IMR-90 (cell line): ENCODE results near the gene BBIP1. TPM values are rescaled to one million over a fixed set of nuclear protein-coding genes. Genes with fewer than 3 reads are reported as not detected.

Experiments
- ATAC-seq: fragments of 200-7000 bp; cut with Tn5 transposase; 2 replicates; pipeline ENCODE4 v1.9.1; 2020; ENCODE audit warnings: low read depth, mild to moderate bottlenecking, moderate library complexity
- BruUV-seq: library from RNA; stranded (reverse); fragments of 400-500 nt; replicated peaks from 2 replicates; lab custom pipeline; 2021; lab: Mats Ljungman, UMichigan
- CTCF ChIA-PET: fragments of 300-600 bp; formaldehyde crosslinking; extraction: SDS; loops from one replicate; lab custom pipeline; 2021; ENCODE audit warnings: antibody characterized with exemption; lab: Yijun Ruan, JAX
- POLR2A ChIA-PET: fragments of 300-600 bp; sonication (Branson Sonifier 250); formaldehyde crosslinking; loops from one replicate; lab custom pipeline; 2022; ENCODE audit warnings: antibody characterized with exemption; ENCODE audit not compliant: unreplicated experiment; lab: Charles Lee
- DNase-seq: peaks from one replicate; pipeline ENCODE4 v3.0.0; 2013
- H2AFZ ChIP-seq: replicated peaks from 2 replicates; pipeline ENCODE3; 2013; ENCODE audit warnings: low read length, mild to moderate bottlenecking; ENCODE audit not compliant: poor library complexity
- H2AK5ac ChIP-seq: 2 replicates; pipeline ENCODE4 v1.6.1; 2013; ENCODE audit warnings: low read depth, low read length, inconsistent platforms
- H2AK9ac ChIP-seq: replicated peaks from 2 replicates; pipeline ENCODE3; 2013; ENCODE audit warnings: mild to moderate bottlenecking, low read depth, low read length, moderate library complexity; ENCODE audit not compliant: poor library complexity
- H2BK120ac ChIP-seq: 2 replicates; pipeline ENCODE4 v1.6.1; 2013; ENCODE audit warnings: low read depth, low read length, inconsistent platforms
- H2BK15ac ChIP-seq: 3 replicates; pipeline ENCODE4 v1.6.1; 2013; ENCODE audit warnings: low read depth, low read length, inconsistent platforms
- H2BK20ac ChIP-seq: 2 replicates; pipeline ENCODE4 v1.6.1; 2013; ENCODE audit warnings: low read depth, mild to moderate bottlenecking, inconsistent platforms, low read length, moderate library complexity
- H2BK5ac ChIP-seq: 2 replicates; pipeline ENCODE4 v1.6.1; 2013; ENCODE audit warnings: mild to moderate bottlenecking, low read depth, low read length, inconsistent platforms; ENCODE audit not compliant: poor library complexity, severe bottlenecking
- H3K14ac ChIP-seq: replicated peaks from 2 replicates; pipeline ENCODE4 v1.6.1; 2013; ENCODE audit warnings: low read depth, low read length, inconsistent platforms
- H3K18ac ChIP-seq: 2 replicates; pipeline ENCODE4 v1.6.1; 2013; ENCODE audit warnings: low read depth, low read length, control low read depth
- H3K23ac ChIP-seq: 2 replicates; pipeline ENCODE4 v1.6.1; 2013; ENCODE audit warnings: low read depth, low read length, inconsistent platforms
- H3K27ac ChIP-seq: 2 replicates; pipeline ENCODE4 v1.5.1; 2013; ENCODE audit warnings: mild to moderate bottlenecking, control low read depth, low read length; ENCODE audit not compliant: insufficient read depth
- H3K27me3 ChIP-seq: 2 replicates; pipeline ENCODE4 v1.6.1; 2013; ENCODE audit warnings: low read length; ENCODE audit not compliant: control insufficient read depth, insufficient read depth
- H3K36me3 ChIP-seq: 2 replicates; pipeline ENCODE4 v1.6.1; 2013; ENCODE audit warnings: low read length, mixed read lengths; ENCODE audit not compliant: control insufficient read depth, insufficient read depth
- H3K4ac ChIP-seq: 2 replicates; pipeline ENCODE4 v1.6.1; 2013; ENCODE audit warnings: low read depth, low read length, inconsistent platforms
- H3K4me1 ChIP-seq: 2 replicates; pipeline ENCODE4 v1.6.1; 2013; ENCODE audit warnings: low read length, mixed read lengths; ENCODE audit not compliant: control insufficient read depth, insufficient read depth
- H3K4me2 ChIP-seq: 2 replicates; pipeline ENCODE4 v1.6.1; 2013; ENCODE audit warnings: low read depth, mild to moderate bottlenecking, control low read depth, low read length, moderate library complexity
- H3K4me3 ChIP-seq: 2 replicates; pipeline ENCODE4 v1.5.1; 2013; ENCODE audit warnings: low read depth, mild to moderate bottlenecking, control low read depth, low read length, moderate library complexity; ENCODE audit not compliant: insufficient read depth
- H3K56ac ChIP-seq: 2 replicates; pipeline ENCODE4 v1.6.1; 2013; ENCODE audit warnings: low read length, inconsistent platforms; ENCODE audit not compliant: insufficient read depth; ENCODE audit errors: extremely low read depth
- H3K79me1 ChIP-seq, 2 experiments: 2 replicates each; pipeline ENCODE4 v1.6.1; 2013; ENCODE audit warnings: low read length in 2 of 2, inconsistent platforms in 1 of 2, low read depth in 1 of 2
- H3K9ac ChIP-seq: 2 replicates; pipeline ENCODE4 v1.6.1; 2013; ENCODE audit warnings: low read depth, low read length, control low read depth
- H3K9me1 ChIP-seq: 2 replicates; pipeline ENCODE4 v1.6.1; 2013; ENCODE audit warnings: low read length, inconsistent platforms; ENCODE audit not compliant: insufficient read depth
- H3K9me3 ChIP-seq: 2 replicates; pipeline ENCODE4 v1.6.1; 2013; ENCODE audit warnings: low read length; ENCODE audit not compliant: control insufficient read depth, insufficient read depth
- H4K20me1 ChIP-seq: 2 replicates; pipeline ENCODE4 v1.6.1; 2013; ENCODE audit warnings: low read length, inconsistent platforms; ENCODE audit not compliant: insufficient read depth
- H4K5ac ChIP-seq: 2 replicates; pipeline ENCODE4 v1.6.1; 2013; ENCODE audit warnings: mild to moderate bottlenecking, low read depth, low read length, control low read depth
- H4K8ac ChIP-seq, 2 experiments: 2 replicates each; pipeline ENCODE4 v1.6.1; 2013; ENCODE audit warnings: low read depth in 2 of 2, low read length in 2 of 2, control low read depth in 1 of 2, inconsistent platforms in 1 of 2
- H4K91ac ChIP-seq: 2 replicates; pipeline ENCODE4 v1.6.1; 2013; ENCODE audit warnings: low read depth, low read length, inconsistent platforms; ENCODE audit not compliant: insufficient read depth
- MAFK ChIP-seq: IDR thresholded peaks from 2 replicates; pipeline ENCODE4 v1.6.1; 2012; ENCODE audit warnings: low read depth, low read length, improper control_type of control experiment
- MXI1 ChIP-seq: IDR thresholded peaks from 2 replicates; pipeline ENCODE4 v1.6.1; 2012; ENCODE audit warnings: low read depth, mild to moderate bottlenecking, low read length, moderate library complexity, borderline replicate concordance
- NFE2L2 ChIP-seq: fragments of 150-350 bp; IDR thresholded peaks from 2 replicates; pipeline ENCODE4 v1.6.1; 2016; ENCODE audit warnings: low read depth, mild to moderate bottlenecking, low read length
- USF2 ChIP-seq: fragments of 150-350 bp; IDR thresholded peaks from 2 replicates; pipeline ENCODE4 v1.6.1; 2017; ENCODE audit warnings: mild to moderate bottlenecking, antibody characterized with exemption, low read length, low read depth
- WGBS, 2 experiments: methylation state at CpG; one replicate each; pipeline versions ENCODE4 v1.1.5 to v1.1.7; 2013; ENCODE audit warnings: missing lambda C conversion rate in 2 of 2; ENCODE audit not compliant: insufficient read length in 1 of 2; ENCODE audit errors: extremely low coverage in 2 of 2; 5-methylcytosine and 5-hydroxymethylcytosine counted together
- dilution Hi-C: fragments of 300-500 bp; cut with HindIII; formaldehyde crosslinking; loops from one replicate; pipeline ENCODE4 v1.14.3; 2018; ENCODE audit warnings: low sequenced_read_pairs; ENCODE audit not compliant: unreplicated experiment
- in situ Hi-C: fragments of 300-500 bp; cut with MboI; formaldehyde crosslinking; loops from 3 replicates; pipeline ENCODE4 v1.14.3; 2019; ENCODE audit warnings: low sequenced_read_pairs, inconsistent platforms, mixed read lengths
- intact Hi-C: fragments of 100-400 bp; cut with micrococcal nuclease; formaldehyde crosslinking; loops from 2 replicates; pipeline ENCODE4 v1.10.0; 2022
- polyA plus RNA-seq, 3 experiments: library from polyadenylated mRNA; depleted of rRNA; stranded (reverse); fragments of >200 nt; gene quantifications; 2 replicates each; pipeline ENCODE4 v1.2.3, GENCODE V29; 2012; ENCODE audit warnings: low replicate concordance in 1 of 3
- total RNA-seq: library from RNA; depleted of rRNA; stranded (reverse); fragments of >200 nt; gene quantifications from 2 replicates; pipeline ENCODE4 v1.2.3, GENCODE V29; 2012

Gene BBIP1
- total and polyA plus RNA-seq, 2 of the 4 experiments (the other 2 are of a cell fraction): 17.4 to 19.9 TPM

- no peaks in the 10 kb centered on the region for H3K9me3 ChIP-seq
- no peak overlapping the region for H2BK20ac ChIP-seq
- CTCF ChIA-PET: interaction anchor here (0.6 to 1.0 kb wide), 2 partner anchors 8 to 9 kb away, joined by 3 to 4 read pairs; no protein-coding TSS in a partner anchor
- peaks cover 4% of the 10 kb centered on the region for H3K4me1 ChIP-seq
- no peak overlapping the region for H3K27ac ChIP-seq
- intact Hi-C loops (no loop called here), in situ Hi-C loops (no loop called here), dilution Hi-C loops (no loop called here)
- peaks cover 35% of the 10 kb centered on the region for H4K20me1 ChIP-seq
- H3K56ac ChIP-seq: no peak overlapping the region
- 0 out of 2 replicates have a peak overlapping the region, but pooled peaks have one; percentile 13 for H3K23ac ChIP-seq
- POLR2A ChIA-PET: interaction anchor here (0.7 kb wide), 1 partner anchor 28 kb away, joined by 3 read pairs; the partner anchor contains the start of genes BBIP1 and SHOC2
- no peak overlapping the region for H3K4me3 ChIP-seq
- H3K9ac ChIP-seq: no peak overlapping the region
- H2BK120ac ChIP-seq: no peak overlapping the region
- no peak overlapping the region for H4K5ac ChIP-seq
- H2BK5ac ChIP-seq: no peak overlapping the region
- H4K8ac ChIP-seq: no peak overlapping the region
- no peak overlapping the region for H3K4me2 ChIP-seq
- peaks cover 8% of the 10 kb centered on the region for H3K36me3 ChIP-seq
- no CpG with 5 or more reads among the region's 4 CpGs for WGBS, 2 experiments
- H3K79me1 ChIP-seq: peaks cover 38 to 53% of the 10 kb centered on the region in 2 experiments
- H2AK9ac ChIP-seq: no peak overlapping the region
- no peak overlapping the region for H2AFZ ChIP-seq
- DNase-seq (peak; percentile 63), ATAC-seq (peak; percentile 91)
- H4K91ac ChIP-seq: no peak overlapping the region
- TF ChIP-seq USF2: no peak
- no peak for TF ChIP-seq NFE2L2
- TF ChIP-seq MXI1: no peak
- TF ChIP-seq MAFK: no peak
- BruUV-seq: no TSS peak
- H3K4ac ChIP-seq: no peak overlapping the region
- no peak overlapping the region for H3K18ac ChIP-seq
- no peak overlapping the region for H2AK5ac ChIP-seq
- no peaks in the 10 kb centered on the region for H3K27me3 ChIP-seq
- H3K14ac ChIP-seq: no peak overlapping the region
- H2BK15ac ChIP-seq: no peak overlapping the region
- peaks cover 7% of the 10 kb centered on the region; the same call in 1 of the 2 replicates for H3K9me1 ChIP-seq
Measured at GRCh38 chr10:110947061-110947595, 28.1 kb upstream of the BBIP1 start.
